Skeletal muscle satellite cell (primary cell): ENCODE measurements around the gene UBE2E3.

ENCODE experiments used
- H3K27me3 ChIP-seq: 2 replicates; pipeline ENCODE4 v1.7.0; 2013; ENCODE audit warnings: low read length; ENCODE audit not compliant: control insufficient read depth, insufficient read depth
- H3K36me3 ChIP-seq: 2 replicates; pipeline ENCODE4 v1.7.0; 2013; ENCODE audit warnings: mild to moderate bottlenecking, control low read depth, low read length; ENCODE audit not compliant: insufficient read depth
- H3K4me1 ChIP-seq: 2 replicates; pipeline ENCODE4 v1.7.0; 2013; ENCODE audit warnings: low read length; ENCODE audit not compliant: control insufficient read depth, insufficient read depth
- H3K4me2 ChIP-seq: 2 replicates; pipeline ENCODE4 v1.7.0; 2013; ENCODE audit warnings: mild to moderate bottlenecking, low read length
- H3K4me3 ChIP-seq: 2 replicates; pipeline ENCODE4 v1.7.0; 2013; ENCODE audit warnings: low read length
- H3K9ac ChIP-seq: 2 replicates; pipeline ENCODE4 v1.7.0; 2013; ENCODE audit warnings: mild to moderate bottlenecking, low read depth, low read length, moderate library complexity
- H3K9me3 ChIP-seq: replicated peaks from 2 replicates; pipeline ENCODE4 v1.7.0; 2013; ENCODE audit warnings: mild to moderate bottlenecking, control low read depth, low read length

The UBE2E3 gene

GRCh38 chr2:181004647-181005325, 24.4 kb downstream of the UBE2E3 start:
- Histone ChIP-seq H3K4me2 (no peak overlapping the region), H3K27me3 (no peaks in the 10 kb centered on the region)

GRCh38 chr2:181005326-181005655, 24.9 kb downstream of the UBE2E3 start:
- H3K9me3 ChIP-seq: no peaks in the 10 kb centered on the region
- no peak overlapping the region for H3K4me3 ChIP-seq
- no peak overlapping the region for H3K4me2 ChIP-seq
- no peaks in the 10 kb centered on the region for H3K27me3 ChIP-seq
- H3K9ac ChIP-seq: no peak overlapping the region
- no peaks in the 10 kb centered on the region for H3K4me1 ChIP-seq
- H3K36me3 ChIP-seq: peaks cover 3% of the 10 kb centered on the region

More at GRCh38 chr2:181004647-181005325, 24.4 kb downstream of the UBE2E3 start:
- Histone ChIP-seq H3K4me3 (no peak overlapping the region), H3K9ac (no peak overlapping the region), H3K4me1 (no peaks in the 10 kb centered on the region), H3K9me3 (no peaks in the 10 kb centered on the region), H3K36me3 (peaks cover 3% of the 10 kb centered on the region)

GRCh38 chr2:181005809-181006208, 25.4 kb downstream of the UBE2E3 start:
- no peak overlapping the region for H3K4me2 ChIP-seq
- no peak overlapping the region for H3K9ac ChIP-seq
- H3K9me3 ChIP-seq: no peaks in the 10 kb centered on the region
- peaks cover 3% of the 10 kb centered on the region for H3K36me3 ChIP-seq
- no peaks in the 10 kb centered on the region for H3K27me3 ChIP-seq
- H3K4me3 ChIP-seq: no peak overlapping the region
- H3K4me1 ChIP-seq: no peaks in the 10 kb centered on the region

- no peak overlapping the region for H3K9ac ChIP-seq
- no peaks in the 10 kb centered on the region for H3K9me3 ChIP-seq
- no peak overlapping the region for H3K4me2 ChIP-seq
- no peaks in the 10 kb centered on the region for H3K4me1 ChIP-seq
- peaks cover 3% of the 10 kb centered on the region for H3K36me3 ChIP-seq
- no peaks in the 10 kb centered on the region for H3K27me3 ChIP-seq
- H3K4me3 ChIP-seq: no peak overlapping the region
Measured at GRCh38 chr2:181007086-181007837, 26.9 kb downstream of the UBE2E3 start.

GRCh38 chr2:181008407-181008806, 28.0 kb downstream of the UBE2E3 start:
- Histone ChIP-seq H3K4me3 (no peak overlapping the region), H3K9ac (no peak overlapping the region), H3K36me3 (peaks cover 3% of the 10 kb centered on the region), H3K27me3 (no peaks in the 10 kb centered on the region), H3K9me3 (no peaks in the 10 kb centered on the region), H3K4me1 (no peaks in the 10 kb centered on the region), H3K4me2 (no peak overlapping the region)

GRCh38 chr2:181021199-181021789, 40.9 kb downstream of the UBE2E3 start:
- Histone ChIP-seq H3K4me2 (no peak overlapping the region), H3K27me3 (no peaks in the 10 kb centered on the region), H3K4me1 (no peaks in the 10 kb centered on the region), H3K9me3 (no peaks in the 10 kb centered on the region), H3K36me3 (no peaks in the 10 kb centered on the region), H3K9ac (no peak overlapping the region), H3K4me3 (no peak overlapping the region)

GRCh38 chr2:181022652-181023051, 42.2 kb downstream of the UBE2E3 start:
- H3K9ac ChIP-seq: no peak overlapping the region
- no peaks in the 10 kb centered on the region for H3K4me1 ChIP-seq
- H3K27me3 ChIP-seq: no peaks in the 10 kb centered on the region
- no peaks in the 10 kb centered on the region for H3K9me3 ChIP-seq
- H3K4me3 ChIP-seq: no peak overlapping the region
- H3K36me3 ChIP-seq: no peaks in the 10 kb centered on the region
- H3K4me2 ChIP-seq: no peak overlapping the region

- H3K4me3 ChIP-seq: no peak overlapping the region
- H3K27me3 ChIP-seq: no peaks in the 10 kb centered on the region
- no peaks in the 10 kb centered on the region for H3K4me1 ChIP-seq
- no peak overlapping the region for H3K9ac ChIP-seq
- H3K4me2 ChIP-seq: no peak overlapping the region
- no peaks in the 10 kb centered on the region for H3K36me3 ChIP-seq
- no peaks in the 10 kb centered on the region for H3K9me3 ChIP-seq
Measured at GRCh38 chr2:181025004-181025403, 44.6 kb downstream of the UBE2E3 start.

GRCh38 chr2:181036445-181036844, 56.0 kb downstream of the UBE2E3 start:
- peaks cover 4% of the 10 kb centered on the region for H3K36me3 ChIP-seq
- no peaks in the 10 kb centered on the region for H3K27me3 ChIP-seq
- no peak overlapping the region for H3K4me2 ChIP-seq
- no peak overlapping the region for H3K4me3 ChIP-seq
- H3K4me1 ChIP-seq: peaks cover 23% of the 10 kb centered on the region
- H3K9me3 ChIP-seq: no peaks in the 10 kb centered on the region
- H3K9ac ChIP-seq: no peak overlapping the region

- no peaks in the 10 kb centered on the region for H3K27me3 ChIP-seq
- H3K4me1 ChIP-seq: peaks cover 23% of the 10 kb centered on the region
- H3K36me3 ChIP-seq: peaks cover 4% of the 10 kb centered on the region
- no peaks in the 10 kb centered on the region for H3K9me3 ChIP-seq
- no peak overlapping the region for H3K4me3 ChIP-seq
- H3K4me2 ChIP-seq: peak overlapping the region; percentile 6
- no peak overlapping the region for H3K9ac ChIP-seq
Measured at GRCh38 chr2:181036848-181037603, 56.6 kb downstream of the UBE2E3 start.

GRCh38 chr2:181037922-181038321, 57.5 kb downstream of the UBE2E3 start:
- Histone ChIP-seq H3K27me3 (no peaks in the 10 kb centered on the region), H3K4me1 (peaks cover 23% of the 10 kb centered on the region), H3K4me3 (no peak overlapping the region), H3K9me3 (no peaks in the 10 kb centered on the region), H3K36me3 (peaks cover 4% of the 10 kb centered on the region), H3K4me2 (peak overlapping the region; percentile 25), H3K9ac (no peak overlapping the region)
